Stimulated activated CD8-positive, alpha-beta memory T cell treated with anti-CD3 and anti-CD28 coated beads, Interleukin-15, amount 100 ng/mL, for 48 hours (primary cell): ENCODE measurements around the gene MID2.
"Not testable (repeated sequence)": the region's sequence is repeated elsewhere in the genome, so short reads cannot be mapped to it uniquely, and the experiment has no call there.

Experiments
- DNase-seq, 2 donors: peaks; one replicate each; pipeline ENCODE4 v3.0.0-alpha.2; 2020; ENCODE audit warnings: low read depth in 2 of 2

The MID2 gene

GRCh38 chrX:107840971-107841370 is 15.3 kb downstream of the MID2 start:
- no peak for DNase-seq

- DNase-seq, result no peak
These were observed 17.2 kb downstream of the MID2 start for GRCh38 chrX:107842715-107843400.

GRCh38 chrX:107845625-107846024 is 20.0 kb downstream of the MID2 start:
- no peak for DNase-seq

DNA sequence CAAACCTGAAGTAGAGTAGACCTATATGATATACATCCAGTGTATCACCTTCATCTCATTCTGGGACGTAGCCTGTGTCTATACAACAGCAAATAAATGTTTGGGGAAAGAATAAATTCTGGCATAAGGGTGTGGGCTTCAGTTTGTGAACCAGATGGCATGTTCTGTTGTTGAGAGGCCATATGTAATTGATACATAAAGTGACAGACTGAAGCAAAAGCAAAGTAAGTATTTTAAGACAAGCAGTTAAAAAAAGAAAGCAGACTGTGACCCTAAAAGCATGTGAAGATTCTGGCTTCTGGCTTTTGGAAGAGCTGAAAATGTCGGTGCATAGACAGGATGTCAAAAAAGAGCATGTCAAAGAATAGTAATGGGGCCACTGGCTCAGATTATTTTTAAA is 22.9 kb downstream of the MID2 start:
- no peak for DNase-seq

DNA sequence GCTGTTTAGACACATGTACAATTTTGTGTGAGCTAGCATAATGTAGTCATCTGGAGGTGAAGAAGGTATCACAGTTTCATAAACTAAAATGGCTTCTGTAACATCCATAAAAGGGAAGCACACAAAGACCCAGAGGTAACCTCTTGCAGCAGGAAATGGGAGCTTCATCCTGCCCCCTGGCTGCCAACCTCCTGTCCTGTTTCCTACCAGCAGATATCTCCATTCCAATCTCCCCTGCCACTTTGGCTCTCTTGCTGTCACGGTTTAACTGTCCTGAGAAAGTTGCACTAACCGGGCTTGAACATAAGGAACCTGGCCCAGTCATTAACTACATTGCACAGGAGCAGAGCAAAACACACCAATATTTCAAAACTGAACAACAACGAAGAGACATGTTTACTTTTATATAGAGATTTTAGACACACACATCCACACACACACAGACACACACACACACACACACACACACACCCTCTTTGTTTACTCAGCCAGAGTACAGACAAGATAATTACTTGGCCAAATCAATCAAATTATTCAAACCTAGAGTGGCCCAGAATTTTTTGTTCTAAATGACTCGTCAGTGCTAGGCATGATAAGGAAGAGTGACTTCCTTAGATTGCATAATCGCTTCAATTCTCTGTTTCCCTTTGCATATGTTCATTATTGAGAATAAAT is 24.2 kb downstream of the MID2 start:
- DNase-seq, result no peak

DNA sequence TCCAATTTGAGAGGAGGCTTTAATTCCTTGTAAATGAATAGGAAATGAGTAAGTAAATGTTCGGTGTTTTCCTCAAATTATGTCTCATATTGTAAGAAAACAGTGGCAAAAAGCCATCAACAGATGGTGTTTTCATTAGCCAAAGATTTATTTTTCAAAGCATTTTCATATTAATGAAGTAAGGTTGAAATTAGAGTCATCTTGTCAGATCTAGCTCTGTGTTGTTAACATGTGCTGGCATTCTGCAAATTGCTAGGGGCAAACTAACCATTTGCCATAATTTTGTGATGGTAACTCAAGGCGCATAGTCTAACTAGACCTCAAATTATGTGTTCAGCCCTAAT is 24.7 kb downstream of the MID2 start:
- DNase-seq, result no peak

- DNase-seq, result no peak
These were observed 25.5 kb downstream of the MID2 start for GRCh38 chrX:107851215-107851614.

DNA sequence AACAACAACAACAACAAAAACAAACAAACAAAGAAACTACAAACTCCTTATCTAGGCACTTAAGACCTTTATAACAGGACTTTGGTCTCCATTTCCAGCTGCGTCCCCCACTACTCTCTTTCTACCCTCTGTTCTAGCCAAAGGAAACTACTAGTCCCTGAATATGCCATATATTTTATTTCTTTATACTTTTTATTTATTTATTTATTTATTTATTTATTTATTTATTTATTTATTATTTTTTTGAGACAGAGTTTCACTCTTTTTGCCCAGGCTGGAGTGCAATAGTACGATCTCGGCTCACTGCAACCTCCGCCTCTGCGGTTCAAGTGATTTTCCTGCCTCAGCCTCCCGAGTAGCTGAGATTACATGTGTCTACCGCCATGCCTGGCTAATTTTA is 26.0 kb downstream of the MID2 start:
- not testable (repeated sequence) for DNase-seq

GRCh38 chrX:107856289-107856688 is 30.6 kb downstream of the MID2 start:
- DNase-seq, result no peak

DNA sequence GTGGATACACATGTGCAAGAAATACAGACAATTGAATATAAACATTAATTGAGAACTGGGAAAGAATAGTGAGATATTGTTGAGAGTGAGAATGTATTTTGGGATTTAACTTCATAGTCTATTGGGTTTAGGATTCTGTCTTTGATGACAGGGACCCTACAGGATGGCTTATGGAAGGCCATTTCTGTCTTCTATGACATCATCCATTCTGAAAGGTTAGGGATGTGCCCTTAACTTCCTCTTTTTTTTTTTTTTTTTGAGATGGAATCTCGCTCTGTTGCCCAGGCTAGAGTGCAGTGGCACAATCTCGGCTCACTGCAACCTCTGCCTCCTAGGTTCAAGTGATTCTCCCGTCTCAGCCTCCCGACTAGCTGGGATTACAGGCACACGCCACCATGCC is 31.4 kb downstream of the MID2 start:
- not testable (repeated sequence) for DNase-seq

DNA sequence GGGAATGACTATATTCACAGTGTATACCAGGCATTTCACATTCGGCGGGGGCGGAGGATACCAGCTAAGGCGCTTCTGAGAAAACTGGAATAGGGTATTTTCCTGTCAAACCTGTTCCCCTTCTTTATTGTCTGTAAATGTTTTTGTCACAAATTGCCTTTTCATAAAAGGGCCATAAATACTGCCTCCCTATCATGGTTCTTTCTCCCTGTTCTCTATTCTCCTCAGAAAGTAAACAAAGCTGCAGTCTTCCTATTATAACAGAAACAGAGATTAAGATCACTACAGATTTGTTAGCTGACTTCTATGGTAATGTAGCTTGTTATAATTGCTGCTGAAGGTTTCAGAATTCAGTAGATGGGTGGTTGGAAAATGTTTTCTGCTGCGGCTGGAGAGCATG is 32.2 kb downstream of the MID2 start:
- no peak for DNase-seq

DNA sequence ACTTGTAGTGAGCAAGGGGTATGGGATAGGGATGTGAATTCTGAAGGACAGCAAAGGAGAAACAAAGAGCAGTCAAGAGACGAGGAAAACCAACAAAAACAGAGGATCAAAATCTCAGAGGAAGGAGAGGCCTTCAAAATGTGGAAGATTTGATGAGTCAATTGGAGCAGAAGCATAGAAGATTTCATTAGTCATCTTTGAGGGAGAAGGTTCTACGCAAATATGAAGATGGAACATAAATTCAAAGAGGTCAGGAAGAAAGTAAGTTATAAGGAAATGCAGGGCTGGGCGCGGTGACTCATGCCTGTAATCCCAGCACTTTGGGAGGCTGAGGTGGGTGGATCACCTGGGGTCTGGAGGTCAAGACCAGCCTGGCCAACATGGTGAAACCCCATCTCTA is 35.4 kb downstream of the MID2 start:
- no peak for DNase-seq

GRCh38 chrX:107871136-107871535 is 45.5 kb downstream of the MID2 start:
- no peak for DNase-seq

GRCh38 chrX:107878106-107878505 is 52.4 kb downstream of the MID2 start:
- no peak for DNase-seq

DNA sequence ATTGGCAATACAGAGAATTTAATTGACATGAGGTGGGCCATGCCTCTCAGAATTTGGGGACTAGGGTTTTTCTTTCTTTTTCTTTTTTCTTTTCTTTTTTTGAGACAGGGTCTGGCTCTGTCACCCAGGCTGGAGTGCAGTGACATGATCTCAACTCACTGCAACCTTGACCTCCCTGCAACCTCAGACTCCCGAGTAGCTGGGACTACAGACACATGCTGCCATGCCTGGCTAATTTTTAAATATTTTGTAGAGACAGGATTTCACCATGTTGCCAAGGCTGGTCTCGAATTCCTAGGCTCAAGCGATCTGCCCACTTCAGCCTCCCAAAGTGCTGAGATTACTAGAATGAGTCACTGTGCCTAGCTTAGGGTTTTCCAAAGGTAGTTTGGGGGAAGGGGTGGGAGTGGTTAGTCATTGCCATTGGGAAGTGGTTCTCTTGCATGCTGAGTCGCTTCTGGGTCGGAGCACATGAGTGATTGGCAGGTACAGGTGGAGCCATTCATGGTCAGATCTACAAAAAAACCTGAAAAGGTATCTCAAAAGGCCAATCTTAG is 54.5 kb downstream of the MID2 start:
- DNase-seq, result no peak

DNA sequence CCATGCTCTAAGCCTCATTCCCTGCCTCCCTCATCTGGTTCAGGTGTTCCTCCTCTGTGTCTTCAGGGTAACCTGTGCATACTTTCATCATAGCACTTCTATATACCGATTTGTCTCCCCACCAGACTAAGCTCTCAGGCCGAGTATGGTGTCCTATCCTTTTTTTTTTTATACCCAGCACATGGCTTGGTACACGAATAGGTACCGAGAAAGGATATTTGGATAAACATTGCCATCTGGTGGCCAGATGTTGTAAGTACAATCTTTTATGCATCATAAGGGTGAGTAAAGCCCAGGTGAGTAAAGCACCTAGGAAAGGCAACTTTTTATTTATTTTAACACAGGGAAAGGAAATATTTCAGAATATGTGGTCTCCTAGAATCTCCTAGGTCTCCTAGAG is 68.4 kb downstream of the MID2 start:
- no peak for DNase-seq

- DNase-seq, result no peak
These were observed 77.1 kb downstream of the MID2 start for GRCh38 chrX:107902721-107903120.

GRCh38 chrX:107905366-107905765 is 79.7 kb downstream of the MID2 start:
- DNase-seq, result no peak

DNA sequence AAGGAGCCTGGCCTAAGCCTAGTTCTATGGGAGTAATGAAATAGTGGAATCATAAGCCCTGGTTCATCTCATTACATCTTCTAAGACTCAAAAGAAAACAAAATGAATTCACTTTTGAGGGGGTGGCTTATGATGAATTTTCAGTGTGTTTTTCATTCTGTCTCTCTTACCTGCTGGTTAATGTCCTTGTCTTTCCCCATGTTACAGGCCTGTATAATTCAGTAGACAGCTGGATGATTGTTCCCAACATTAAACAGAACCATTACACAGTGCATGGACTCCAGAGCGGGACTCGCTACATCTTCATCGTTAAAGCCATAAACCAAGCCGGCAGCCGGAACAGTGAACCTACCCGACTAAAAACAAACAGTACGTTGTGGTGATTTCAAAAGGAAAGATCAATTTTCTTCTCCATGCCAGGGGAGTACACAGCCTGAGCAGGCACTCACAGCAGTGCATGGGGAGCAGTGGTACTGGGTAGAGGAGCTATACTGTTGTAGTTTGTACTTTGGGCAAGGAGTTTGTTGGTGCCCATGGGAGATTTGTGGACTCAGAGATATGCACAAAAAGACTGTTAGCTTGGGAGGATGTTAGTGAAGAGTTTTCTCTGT is 98.6 kb downstream of the MID2 start:
- DNase-seq, result no peak

DNA sequence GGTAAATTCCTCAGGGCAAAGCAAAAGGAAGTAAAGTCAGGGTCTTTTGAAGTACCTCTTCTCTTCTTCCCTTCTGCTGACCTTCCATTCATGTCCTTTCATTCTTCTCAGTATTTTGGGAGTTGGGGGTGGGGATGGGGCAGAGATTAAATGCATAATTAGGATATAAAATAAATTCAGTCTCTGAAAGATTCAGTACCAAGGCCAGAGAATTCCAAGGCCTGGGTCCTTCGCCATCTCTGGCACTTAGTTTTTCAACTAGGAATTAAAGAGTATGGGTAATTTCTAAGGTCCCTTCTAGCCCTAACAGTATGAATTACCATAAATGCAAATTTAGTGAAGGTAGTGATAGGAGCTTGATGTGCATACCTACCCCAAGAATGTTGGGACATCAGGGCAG is 108.6 kb downstream of the MID2 start:
- DNase-seq, result no peak

GRCh38 chrX:107935200-107935599 is 109.5 kb downstream of the MID2 start:
- no peak for DNase-seq

DNA sequence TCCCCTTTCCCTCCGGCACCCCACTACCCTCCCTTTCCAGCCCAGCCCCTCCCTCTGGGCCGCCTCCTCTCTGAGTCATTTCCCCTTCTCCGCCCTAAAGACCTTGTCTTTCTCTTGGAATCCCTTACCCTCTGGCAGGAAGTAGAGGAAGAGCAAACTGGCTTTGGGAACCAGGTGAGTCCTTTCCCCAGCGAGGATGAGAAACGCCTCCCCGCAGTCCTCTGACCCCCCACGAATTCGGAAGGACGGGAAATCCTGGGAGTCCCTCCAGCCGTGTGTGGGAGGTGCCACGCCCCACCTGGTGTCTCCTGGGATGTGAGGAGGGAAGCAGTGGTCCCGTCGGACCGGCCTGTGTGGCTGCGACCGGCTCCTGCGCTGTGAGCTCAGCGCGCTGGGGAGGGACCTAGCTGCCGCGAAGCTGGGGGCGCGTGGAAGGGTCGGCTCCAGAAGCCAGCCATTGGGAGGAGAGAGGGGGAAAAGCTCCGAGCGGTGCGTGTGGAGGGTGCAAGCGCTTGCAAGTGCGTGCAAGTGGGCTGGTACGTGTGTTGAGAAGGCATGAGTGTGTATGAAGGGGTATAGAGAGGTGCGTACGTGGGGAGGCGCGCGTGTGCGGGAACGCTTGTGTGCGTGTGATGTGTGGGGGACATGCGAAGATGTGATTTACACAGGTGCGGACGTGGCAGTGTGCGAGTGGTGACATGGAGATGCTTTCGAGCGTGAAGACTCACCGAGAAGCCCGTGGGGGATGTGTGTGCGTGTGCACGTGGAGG is 110.2 kb downstream of the MID2 start:
- DNase-seq, result no peak

GRCh38 chrX:107936434-107936730 is 110.7 kb downstream of the MID2 start:
- no peak for DNase-seq
